ENCODE data around the gene PDX1. TPM values are rescaled to one million over a fixed set of nuclear protein-coding genes. Genes with fewer than 3 reads are reported as not detected.

The PDX1 gene
- total RNA-seq, 1 donor from 2014 or later: 2.6 TPM

- DNase-seq (ENCODE audit: low spot score): no peak
Observed at GRCh38 chr13:27970382-27971235, 50.8 kb downstream of the PDX1 start.

- DNase-seq (ENCODE audit: low spot score): no peak
Observed at GRCh38 chr13:27971236-27971645, 51.4 kb downstream of the PDX1 start.

GRCh38 chr13:27971776-27972477, 52.1 kb downstream of the PDX1 start:
- DNase-seq (ENCODE audit: low spot score): no peak

GRCh38 chr13:27972478-27972820, 52.6 kb downstream of the PDX1 start:
- no peak for DNase-seq (ENCODE audit: low spot score)

- DNase-seq (ENCODE audit: low spot score): no peak
Observed at GRCh38 chr13:27973291-27973690, 53.5 kb downstream of the PDX1 start.

GRCh38 chr13:27973961-27974662, 54.3 kb downstream of the PDX1 start:
- no peak for DNase-seq (ENCODE audit: low spot score)

Other genes with a start within 250 kb of the PDX1 start
- gene GSX1, start 127.5 kb upstream of the PDX1 start, total RNA-seq (ENCODE audit: insufficient read depth, low replicate concordance): not detected
- 0.24 TPM for gene CDX2, start 49.3 kb downstream of the PDX1 start, total RNA-seq (ENCODE audit: insufficient read depth, low replicate concordance)
- gene URAD, start 68.7 kb downstream of the PDX1 start, total RNA-seq (ENCODE audit: insufficient read depth, low replicate concordance): not detected
- not detected for gene FLT3, start 180.6 kb downstream of the PDX1 start, total RNA-seq (ENCODE audit: insufficient read depth, low replicate concordance)
- gene PAN3, start 218.5 kb downstream of the PDX1 start, total RNA-seq (ENCODE audit: insufficient read depth, low replicate concordance): 27.4 TPM

Measured in umbilical cord (tissue), 2 donors.